HT1080 (cell line): ENCODE data around the gene MEAF6. TPM values are rescaled to one million over a fixed set of nuclear protein-coding genes. Genes with fewer than 3 reads are reported as not detected.
A peak's percentile ranks its signal among the peaks of the same experiment; 100 is the strongest.

Experiments used
- DNase-seq: peaks from one replicate; pipeline ENCODE4 v3.0.0-alpha.2; 2015; ENCODE audit warnings: low read depth
- total RNA-seq: library from RNA; depleted of rRNA; stranded (reverse); fragments of >200 nt; shearing (Covaris generic); gene quantifications from 2 replicates; pipeline ENCODE4 v1.2.3, GENCODE V29; 2014

The MEAF6 gene
- total RNA-seq, 1 experiment from 2014 or later = 65.4 TPM

GRCh38 chr1:37474697-37475379 is 39.7 kb downstream of the MEAF6 start:
- peak; percentile 51 for DNase-seq

GRCh38 chr1:37474046-37474696 is 40.4 kb downstream of the MEAF6 start, which contains the start of gene ZC3H12A:
Gene ZC3H12A (plus strand): TSS chr1:37474580. CDS start chr1:37475497, 917 bp downstream.
- DNase-seq = peak; percentile 87

- DNase-seq = no peak
Observed at GRCh38 chr1:37473431-37474045, 41.0 kb downstream of the MEAF6 start.

GRCh38 chr1:37472994-37473393 is 41.6 kb downstream of the MEAF6 start:
- DNase-seq = no peak

GRCh38 chr1:37472281-37472680 is 42.3 kb downstream of the MEAF6 start:
- DNase-seq = no peak

GRCh38 chr1:37471345-37472231 is 43.0 kb downstream of the MEAF6 start:
- peak; percentile 92 for DNase-seq

- DNase-seq = no peak
Observed at GRCh38 chr1:37469386-37469785, 45.2 kb downstream of the MEAF6 start.

- no peak for DNase-seq
Observed at GRCh38 chr1:37468037-37468436, 46.5 kb downstream of the MEAF6 start.

- DNase-seq = no peak
Observed at GRCh38 chr1:37465593-37466517, 48.7 kb downstream of the MEAF6 start.

- no peak for DNase-seq
Observed at GRCh38 chr1:37464443-37464842, 50.1 kb downstream of the MEAF6 start.

- DNase-seq = no peak
Observed at GRCh38 chr1:37461698-37462436, 52.7 kb downstream of the MEAF6 start.

- DNase-seq = no peak
Observed at GRCh38 chr1:37458551-37458950, 56.0 kb downstream of the MEAF6 start.

GRCh38 chr1:37456614-37457013 is 58.0 kb downstream of the MEAF6 start:
- no peak for DNase-seq

GRCh38 chr1:37455516-37455915 is 59.0 kb downstream of the MEAF6 start:
- no peak for DNase-seq

- no peak for DNase-seq
Observed at GRCh38 chr1:37453647-37454046, 60.9 kb downstream of the MEAF6 start.

GRCh38 chr1:37452416-37452815 is 62.1 kb downstream of the MEAF6 start:
- DNase-seq = no peak

- peak; percentile 36 for DNase-seq
Observed at GRCh38 chr1:37449936-37450335, 64.6 kb downstream of the MEAF6 start.

- no peak for DNase-seq
Observed at GRCh38 chr1:37448691-37449417, 65.7 kb downstream of the MEAF6 start.

GRCh38 chr1:37448185-37448584 is 66.4 kb downstream of the MEAF6 start:
- no peak for DNase-seq
